GM23248 (cell line): Measurements from ENCODE around the gene SLTM.

Experiments
- EZH2 ChIP-seq: fragments of 200-600 bp; sonication (generic); IDR thresholded peaks from 2 replicates; pipeline ENCODE4 v1.6.1; 2018; ENCODE audit warnings: antibody characterized with exemption, mild to moderate bottlenecking; ENCODE audit not compliant: insufficient read depth, poor library complexity, severe bottlenecking
- EZH2phosphoT487 ChIP-seq: fragments of 200-600 bp; sonication (generic); IDR thresholded peaks from 2 replicates; pipeline ENCODE4 v1.6.1; 2018; ENCODE audit warnings: antibody characterized with exemption, moderate library complexity, mild to moderate bottlenecking, low read depth; ENCODE audit not compliant: insufficient read depth

DNA sequence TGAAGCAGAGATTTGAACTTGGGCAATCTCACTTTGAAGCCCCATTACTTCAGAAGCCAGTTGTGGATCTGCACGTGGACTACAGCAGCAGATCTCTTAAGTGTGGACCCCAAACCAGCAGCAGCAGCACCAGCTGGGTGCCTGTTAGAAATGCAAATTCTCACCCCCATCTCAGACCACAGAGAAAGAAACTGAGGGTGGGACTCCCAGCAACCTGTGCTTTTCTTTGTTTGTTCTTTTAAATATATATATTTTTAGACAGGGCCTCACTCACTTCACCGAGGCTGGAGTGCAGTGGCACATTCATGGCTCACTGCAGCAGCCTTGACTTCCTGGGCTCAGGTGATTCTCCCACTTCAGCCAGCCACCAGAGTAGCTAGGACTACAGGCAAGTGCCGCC is 53.2 kb downstream of the SLTM start:
- TF ChIP-seq EZH2 (no peak), EZH2phosphoT487 (no peak)
